ENCODE data around the gene ARAP2. TPM values are rescaled to one million over a fixed set of nuclear protein-coding genes. Genes with fewer than 3 reads are reported as not detected.

The ARAP2 gene
- polyA plus RNA-seq, 3 donors = 6.5 to 7.1 (median 6.7) TPM

- DNase-seq (ENCODE audit: low read depth in 3 of 3, low spot score in 2 of 3) = no peak
These were observed 23.5 kb downstream of the ARAP2 start for GRCh38 chr4:36220776-36221175.

GRCh38 chr4:36218121-36218520, 26.2 kb downstream of the ARAP2 start:
- DNase-seq (ENCODE audit: low read depth in 3 of 3, low spot score in 2 of 3) = no peak

DNA sequence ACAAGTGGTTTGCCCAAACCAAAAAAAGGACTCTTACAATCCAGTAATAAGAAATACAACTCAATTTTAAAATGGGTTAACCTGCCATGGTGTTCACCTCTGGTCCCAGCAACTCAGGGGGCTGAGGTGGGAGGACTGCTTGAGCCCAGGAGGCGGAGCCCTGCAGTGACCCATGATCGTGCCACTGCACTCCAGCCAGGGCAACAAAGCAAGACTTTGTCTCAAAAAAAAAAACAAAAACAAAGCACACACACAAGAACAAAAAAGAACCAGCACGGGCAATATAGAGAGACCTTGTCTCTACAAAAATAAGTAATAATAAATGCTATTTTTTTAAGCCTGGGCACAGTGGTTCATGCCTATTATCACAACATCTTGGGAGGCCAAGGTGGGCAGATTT, 28.7 kb downstream of the ARAP2 start:
- no peak for DNase-seq (ENCODE audit: low read depth in 3 of 3, low spot score in 2 of 3)

DNA sequence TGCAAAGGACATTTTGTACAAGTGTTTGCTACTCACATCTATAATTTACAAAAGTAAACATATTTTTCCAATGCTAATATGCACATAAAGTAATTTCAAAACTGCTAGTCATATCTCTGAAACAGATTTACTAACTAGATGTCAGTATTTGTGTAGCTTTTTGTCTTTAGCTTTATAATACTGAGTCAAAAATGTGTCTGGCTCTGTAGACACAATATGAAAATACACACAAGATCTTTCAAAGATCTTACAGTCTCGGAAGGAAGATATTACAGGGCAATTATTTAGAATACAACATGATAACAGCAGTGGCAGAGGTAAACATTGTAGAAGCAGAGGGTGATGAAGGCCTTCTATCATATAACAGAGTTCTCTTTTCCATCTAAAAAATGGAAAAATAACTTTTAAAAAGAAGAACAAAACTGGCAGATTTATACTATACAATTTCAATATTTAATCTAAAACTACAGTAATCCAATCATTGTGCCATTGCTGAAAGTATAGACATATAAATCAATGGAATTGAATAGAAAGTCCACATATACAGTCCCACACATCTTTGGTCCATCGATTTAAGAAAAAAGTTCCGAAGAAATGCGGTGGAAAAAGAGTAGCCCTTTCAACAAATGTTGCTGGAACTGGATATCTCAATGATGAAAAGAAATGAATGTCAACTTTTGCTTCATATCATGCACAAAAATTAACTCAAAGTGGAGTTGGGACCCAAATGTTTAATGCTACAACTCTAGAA, 29.4 kb downstream of the ARAP2 start:
- no peak for DNase-seq (ENCODE audit: low read depth in 3 of 3, low spot score in 2 of 3)

- no peak for DNase-seq (ENCODE audit: low read depth in 3 of 3, low spot score in 2 of 3)
These were observed 30.3 kb downstream of the ARAP2 start for GRCh38 chr4:36213977-36214376.

DNA sequence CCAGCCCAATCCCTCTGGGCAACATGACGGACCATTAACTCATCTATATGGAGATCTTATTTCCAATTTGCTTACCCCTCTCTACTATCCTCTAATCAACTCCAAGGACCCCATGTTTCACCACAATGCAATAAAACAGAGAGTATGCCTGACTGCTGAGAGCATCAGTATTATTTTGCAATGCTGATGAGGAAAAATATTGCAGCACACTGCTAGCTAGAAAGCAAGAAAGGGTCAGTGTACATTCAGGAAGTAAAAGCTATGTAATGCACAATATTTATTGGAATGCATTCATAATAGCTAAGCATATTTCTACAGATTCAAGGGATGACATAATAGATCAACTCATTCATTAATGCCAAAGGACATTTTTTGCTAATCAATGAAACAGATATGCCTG, 33.2 kb downstream of the ARAP2 start:
- no peak for DNase-seq (ENCODE audit: low read depth in 3 of 3, low spot score in 2 of 3)

- DNase-seq (ENCODE audit: low read depth in 3 of 3, low spot score in 2 of 3) = no peak
These were observed 34.2 kb downstream of the ARAP2 start for GRCh38 chr4:36209941-36210649.

GRCh38 chr4:36208893-36209473, 35.3 kb downstream of the ARAP2 start:
- no peak for DNase-seq (ENCODE audit: low read depth in 3 of 3, low spot score in 2 of 3)

DNA sequence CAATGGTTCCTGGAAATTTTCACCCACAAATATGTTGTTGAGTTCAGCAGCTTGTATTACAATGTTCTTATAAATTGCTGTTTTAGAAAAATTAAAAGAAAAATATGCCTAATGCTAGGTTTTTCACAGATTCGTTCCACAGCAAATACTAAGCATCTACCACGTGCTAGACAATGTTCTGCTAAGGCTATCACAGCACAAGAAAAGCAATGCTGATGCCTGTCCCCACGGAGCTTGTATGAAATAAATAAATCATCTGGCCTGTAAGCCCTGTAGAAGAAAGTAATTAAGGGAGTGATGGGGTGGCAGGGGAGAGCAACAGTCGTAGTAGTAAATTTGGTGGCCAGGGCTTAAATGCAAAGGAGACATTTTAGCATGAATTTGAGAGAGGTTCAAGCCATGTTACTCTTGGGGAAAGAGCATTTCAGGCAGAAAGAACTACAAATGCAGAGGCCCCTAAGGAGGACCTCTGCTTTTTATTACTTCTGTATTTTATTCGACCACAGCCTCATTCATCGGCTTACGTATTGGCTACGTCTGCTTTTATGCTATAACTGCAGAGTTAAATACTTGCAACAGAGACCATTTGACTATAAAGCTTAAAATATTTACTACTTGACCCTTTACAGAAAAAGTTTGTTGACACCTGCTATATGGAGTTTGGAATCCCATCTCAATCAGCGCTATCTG, 36.3 kb downstream of the ARAP2 start:
- DNase-seq (ENCODE audit: low read depth in 3 of 3, low spot score in 2 of 3) = no peak

DNA sequence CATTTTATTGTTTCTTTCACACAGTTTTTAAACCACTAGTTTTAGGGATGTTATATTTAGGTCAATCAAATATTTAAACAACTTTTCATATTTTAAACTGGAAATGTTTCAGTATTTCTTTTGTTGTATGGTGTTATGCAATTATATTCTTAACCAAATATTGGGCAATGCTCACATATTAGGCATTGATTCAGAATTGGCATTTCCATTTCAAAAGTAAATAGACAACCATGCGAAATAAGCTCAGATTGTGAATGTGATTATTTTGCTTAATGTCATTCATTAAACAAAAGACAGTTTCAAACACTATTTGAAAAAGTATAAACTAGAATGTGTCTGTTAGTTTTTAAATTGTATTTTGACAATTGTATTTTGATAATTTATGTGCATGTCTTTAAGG, 36.9 kb downstream of the ARAP2 start:
- no peak for DNase-seq (ENCODE audit: low read depth in 3 of 3, low spot score in 2 of 3)

DNA sequence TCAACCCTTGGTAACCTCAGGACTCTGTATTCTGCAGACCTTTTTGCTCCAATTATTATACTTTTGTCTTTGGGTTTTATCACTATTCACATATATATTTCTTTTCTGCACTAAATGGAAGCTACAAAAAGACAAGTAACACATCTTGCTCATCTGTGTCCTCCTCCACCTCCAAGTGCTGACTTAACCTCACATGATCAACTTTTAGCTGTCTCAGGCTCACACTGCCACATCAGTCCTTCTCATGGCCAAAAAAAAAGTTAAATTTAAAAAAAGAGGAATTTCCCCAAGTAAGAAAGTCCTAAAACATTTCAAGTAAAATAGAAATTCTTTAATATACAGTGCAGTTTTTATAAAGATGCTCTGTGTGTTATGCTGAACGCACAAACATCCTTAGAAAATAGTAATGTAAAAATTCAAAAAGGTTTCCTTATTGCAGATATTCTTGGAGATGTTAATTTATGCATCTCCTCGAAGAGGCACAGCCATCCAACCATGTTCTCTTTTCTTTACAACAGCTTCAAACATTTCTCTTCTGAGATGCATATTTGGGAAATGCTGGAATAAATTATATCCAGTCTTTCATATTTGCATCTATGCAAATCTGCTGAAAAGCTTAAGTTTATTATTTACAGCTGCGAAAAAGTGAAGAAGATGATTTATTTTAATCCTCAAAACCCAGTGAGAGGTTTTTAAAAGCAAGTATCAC, 37.6 kb downstream of the ARAP2 start:
- no peak for DNase-seq (ENCODE audit: low read depth in 3 of 3, low spot score in 2 of 3)

GRCh38 chr4:36206012-36206411, 38.3 kb downstream of the ARAP2 start:
- DNase-seq (ENCODE audit: low read depth in 3 of 3, low spot score in 2 of 3) = no peak

- no peak for DNase-seq (ENCODE audit: low read depth in 3 of 3, low spot score in 2 of 3)
These were observed 45.5 kb downstream of the ARAP2 start for GRCh38 chr4:36198861-36199260.

- no peak for DNase-seq (ENCODE audit: low read depth in 3 of 3, low spot score in 2 of 3)
These were observed 46.1 kb downstream of the ARAP2 start for GRCh38 chr4:36198068-36198808.

- DNase-seq (ENCODE audit: low read depth in 3 of 3, low spot score in 2 of 3) = no peak
These were observed 46.8 kb downstream of the ARAP2 start for GRCh38 chr4:36197501-36197900.

DNA sequence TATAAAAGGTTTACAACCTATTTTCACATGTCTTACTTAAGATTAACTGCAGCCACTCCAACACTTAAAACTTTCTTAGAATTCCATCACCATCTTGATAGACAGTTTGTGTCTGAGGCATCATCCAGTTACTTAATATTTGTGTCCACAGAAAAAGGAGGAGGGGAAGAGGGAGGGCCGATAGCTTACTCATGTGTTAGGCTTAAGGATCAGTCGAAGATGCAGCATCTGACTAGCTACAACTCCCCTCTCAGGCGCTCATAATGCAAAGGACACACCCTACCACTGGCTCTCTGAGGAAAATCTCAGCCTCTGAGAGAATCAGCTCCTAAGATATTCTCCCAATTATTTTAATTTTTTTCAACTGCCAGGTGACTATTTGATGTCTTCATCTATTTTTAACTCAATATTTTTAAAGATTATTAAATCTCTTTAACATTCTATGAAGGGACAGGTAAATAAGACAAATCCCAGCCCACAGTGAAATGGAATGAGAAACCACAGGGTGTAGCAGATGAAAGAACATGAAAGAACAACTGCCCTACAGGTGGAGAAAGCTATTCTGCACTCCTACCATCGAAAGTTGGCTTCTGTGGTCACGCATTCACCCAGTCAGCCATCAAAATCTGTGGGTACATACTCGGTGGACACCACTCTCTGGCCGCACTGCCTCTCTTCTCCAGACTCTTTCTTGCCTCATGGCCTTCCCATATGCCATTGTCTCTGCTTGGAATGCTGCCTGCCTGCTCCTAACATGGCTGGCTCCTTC, 48.0 kb downstream of the ARAP2 start:
- DNase-seq (ENCODE audit: low read depth in 3 of 3, low spot score in 2 of 3) = no peak

GRCh38 chr4:36192922-36193321, 51.4 kb downstream of the ARAP2 start:
- DNase-seq (ENCODE audit: low read depth in 3 of 3, low spot score in 2 of 3) = no peak

- no peak for DNase-seq (ENCODE audit: low read depth in 3 of 3, low spot score in 2 of 3)
These were observed 54.6 kb downstream of the ARAP2 start for GRCh38 chr4:36189511-36190226.

All from right renal cortex interstitium (tissue), 3 donors.